Psoas muscle (tissue), 8 donors: ENCODE measurements around the gene FRMPD4. TPM values are rescaled to one million over a fixed set of nuclear protein-coding genes. Genes with fewer than 3 reads are reported as not detected.

ENCODE experiments used
- ATAC-seq, 4 donors: fragments of 200-7000 bp; cut with Tn5 transposase; one replicate each; pipeline ENCODE4 v1.9.1; 2020; ENCODE audit warnings: moderate library complexity in 3 of 4, mild to moderate bottlenecking in 2 of 4
- DNase-seq, 2 donors: peaks; one replicate each; pipeline ENCODE4 v3.0.0-alpha.2; 2020
- H3K27ac ChIP-seq: fragments of 200-600 bp; one replicate; pipeline ENCODE4 v1.8.0; 2022
- H3K27me3 ChIP-seq, 3 donors: fragments of 200-600 bp in 1 of 3; one replicate each; pipeline versions ENCODE4 v1.6.1 to v1.8.0; 2013 to 2022; ENCODE audit warnings: low read length in 2 of 3, mild to moderate bottlenecking in 2 of 3, moderate library complexity in 1 of 3; ENCODE audit not compliant: insufficient read depth in 3 of 3
- H3K36me3 ChIP-seq, 2 donors: fragments of 200-600 bp in 1 of 2; one replicate each; pipeline versions ENCODE4 v1.6.1 to v1.8.0; 2013 to 2022; ENCODE audit warnings: low read depth in 1 of 2, mild to moderate bottlenecking in 1 of 2, moderate library complexity in 1 of 2; ENCODE audit not compliant: insufficient read depth in 1 of 2
- H3K4me1 ChIP-seq: fragments of 200-600 bp; one replicate; pipeline ENCODE4 v1.8.0; 2022
- H3K4me3 ChIP-seq: fragments of 200-600 bp; one replicate; pipeline ENCODE4 v1.8.0; 2022; ENCODE audit warnings: mild to moderate bottlenecking
- H3K9me3 ChIP-seq: fragments of 200-600 bp; one replicate; pipeline ENCODE4 v1.8.0; 2022
- CTCF ChIP-seq: fragments of 200-600 bp; IDR thresholded peaks from one replicate; pipeline ENCODE4 v1.8.0; 2022; ENCODE audit warnings: antibody characterized with exemption
- WGBS, 3 donors: extraction: QIAGEN DNeasy Blood & Tissue Kit; methylation state at CpG; one replicate each; pipeline versions ENCODE4 v1.1.6 to v1.1.7; 2013; 5-methylcytosine and 5-hydroxymethylcytosine counted together
- intact Hi-C, 2 donors: fragments of 100-400 bp; cut with DNase I; formaldehyde crosslinking; loops; one replicate each; pipeline versions ENCODE4 v1.11.0 to v1.14.2; 2022
- polyA plus RNA-seq, 3 donors: library from polyadenylated mRNA; stranded (reverse); fragments of 200-250 nt; gene quantifications; one replicate each; pipeline ENCODE4 v1.2.3, GENCODE V29; 2013
- total RNA-seq, 4 donors: library from RNA; stranded (reverse); fragmentation: NEBNext Ultra II Directional in 2 of 4; extraction: Animal tissue kit (Norgen Biotek cat#: 25700) in 2 of 4; gene quantifications; one replicate each; pipeline versions ENCODE4 v1.2.1 to v1.2.4, GENCODE V29; 2021 to 2023
- donor health status: healthy with polysubstance abuse.
- donor health status: DM: no; HTN: no; CAD: no; lungs with moderate emphysema.
- donor health status: Bipolar disorder and iron deficiency.
- donor health status: healthy.
- donor health status: DM: yes; HTN: yes; CAD: no.
- donor health status: DM: no; HTN: no; CAD: no.
- donor health status: DM: no; HTN: no; CAD: no.
- donor health status: DM: yes; HTN: yes; CAD: no.

Gene FRMPD4
- total and polyA plus RNA-seq, 7 donors: 0.01 to 0.79 (median 0.06) TPM; not detected in 1

GRCh38 chrX:12307961-12308360, 169.7 kb downstream of the FRMPD4 start:
- Histone ChIP-seq H3K4me1 (no peaks in the 10 kb centered on the region), H3K4me3 (no peak overlapping the region), H3K36me3 (no peaks in the 10 kb centered on the region), H3K27ac (no peak overlapping the region), H3K27me3 (peaks cover 0 to 4% (median 0%) of the 10 kb centered on the region in 3 donors), H3K9me3 (no peaks in the 10 kb centered on the region)
- DNase-seq (no peak), ATAC-seq (no peak)
- WGBS, 3 donors: 44 to 74% (median 64%) methylated on average over 2 of the region's 2 CpGs
- no peak for TF ChIP-seq CTCF
- intact Hi-C loops: no loop called here

- Histone ChIP-seq H3K9me3 (no peaks in the 10 kb centered on the region), H3K27me3 (peaks cover 0 to 4% (median 0%) of the 10 kb centered on the region in 3 donors), H3K4me1 (no peaks in the 10 kb centered on the region), H3K4me3 (no peak overlapping the region), H3K27ac (no peak overlapping the region), H3K36me3 (no peaks in the 10 kb centered on the region)
- DNase-seq: no peak
- WGBS, 3 donors: 37 to 64% (median 57%) methylated on average over 4 of the region's 4 CpGs
- TF ChIP-seq CTCF: no peak
- no peak for ATAC-seq
- intact Hi-C loops: no loop called here
These were observed 170.1 kb downstream of the FRMPD4 start for GRCh38 chrX:12308420-12308819.

GRCh38 chrX:12309040-12309743, 170.9 kb downstream of the FRMPD4 start:
- no peaks in the 10 kb centered on the region for H3K36me3 ChIP-seq
- H3K9me3 ChIP-seq: no peaks in the 10 kb centered on the region
- ATAC-seq: no peak
- H3K4me3 ChIP-seq: no peak overlapping the region
- WGBS, 3 donors: 61 to 70% (median 70%) methylated on average over 5 of the region's 5 CpGs
- intact Hi-C loops: no loop called here
- H3K27ac ChIP-seq: no peak overlapping the region
- DNase-seq: no peak
- H3K27me3 ChIP-seq: peaks cover 0 to 1% (median 0%) of the 10 kb centered on the region in 3 donors
- TF ChIP-seq CTCF: no peak
- H3K4me1 ChIP-seq: no peaks in the 10 kb centered on the region

GRCh38 chrX:12309744-12310076, 171.4 kb downstream of the FRMPD4 start:
- intact Hi-C loops: no loop called here
- ATAC-seq (no peak), DNase-seq (no peak)
- H3K27me3 ChIP-seq: peaks cover 0 to 3% (median 0%) of the 10 kb centered on the region in 3 donors
- no peak for TF ChIP-seq CTCF
- no peaks in the 10 kb centered on the region for H3K9me3 ChIP-seq
- 49 to 63% (median 60%) methylated on average over 6 of the region's 6 CpGs for WGBS, 3 donors
- no peak overlapping the region for H3K4me3 ChIP-seq
- no peak overlapping the region for H3K27ac ChIP-seq
- no peaks in the 10 kb centered on the region for H3K36me3 ChIP-seq
- H3K4me1 ChIP-seq: no peaks in the 10 kb centered on the region

- H3K9me3 ChIP-seq: no peaks in the 10 kb centered on the region
- no peaks in the 10 kb centered on the region for H3K4me1 ChIP-seq
- H3K27me3 ChIP-seq: peaks cover 0 to 3% (median 0%) of the 10 kb centered on the region in 3 donors
- DNase-seq (no peak), ATAC-seq (no peak)
- TF ChIP-seq CTCF: no peak
- H3K4me3 ChIP-seq: no peak overlapping the region
- H3K36me3 ChIP-seq: no peaks in the 10 kb centered on the region
- intact Hi-C loops: no loop called here
- no peak overlapping the region for H3K27ac ChIP-seq
These were observed 176.4 kb downstream of the FRMPD4 start for GRCh38 chrX:12314651-12315050.
